HCT116 (cell line): ENCODE data around the gene CHD2. TPM values are rescaled to one million over a fixed set of nuclear protein-coding genes. Genes with fewer than 3 reads are reported as not detected.

ENCODE experiments used
- ATAC-seq: fragments of 200-7000 bp; cut with Tn5 transposase; 2 replicates; pipeline ENCODE4 v1.9.1; 2020; ENCODE audit warnings: mild to moderate bottlenecking, moderate library complexity
- BruUV-seq: library from RNA; stranded (reverse); fragments of 400-500 nt; replicated peaks from 2 replicates; lab custom pipeline; 2021; lab: Mats Ljungman, UMichigan
- CTCF ChIA-PET: fragments of 300-600 bp; sonication (Branson Sonifier 250); formaldehyde crosslinking; loops from one replicate; lab custom pipeline; 2021; ENCODE audit warnings: antibody characterized with exemption; lab: Charles Lee
- POLR2A ChIA-PET: fragments of 300-600, 350-600 bp; sonication (Branson Sonifier 250); formaldehyde crosslinking; loops from one replicate; lab custom pipeline; 2021; ENCODE audit warnings: antibody characterized with exemption; lab: Charles Lee
- RAD21 ChIA-PET, 2 experiments: fragments of 300-600 bp; sonication (Branson Sonifier 250); formaldehyde crosslinking; loops; one replicate each; lab custom pipeline; 2023; ENCODE audit warnings: low total read pairs in 2 of 2; ENCODE audit not compliant: uncharacterized antibody in 2 of 2, unreplicated experiment in 2 of 2, low non-redundant PET in 1 of 2; lab: Charles Lee
- DNase-seq: peaks from one replicate; pipeline ENCODE4 v3.0.0-alpha.2; 2010; ENCODE audit warnings: low read depth, low spot score
- H2AFZ ChIP-seq: fragments of 200-600 bp; shearing (Covaris generic), sonication (generic); 2 replicates; pipeline ENCODE4 v1.6.1; 2017; ENCODE audit warnings: low read depth, mixed run types, mixed read lengths, antibody characterized with exemption, low read length; ENCODE audit not compliant: poor library complexity, severe bottlenecking
- H3K27ac ChIP-seq: 2 replicates; pipeline ENCODE4 v1.5.1; 2012; ENCODE audit warnings: low read depth, low read length
- H3K27me3 ChIP-seq: fragments of 200-600 bp; sonication (generic); 2 replicates; pipeline ENCODE4 v1.6.1; 2016; ENCODE audit warnings: mixed run types, low read length, mixed read lengths; ENCODE audit not compliant: insufficient read depth
- H3K36me3 ChIP-seq, 2 experiments: fragments of 200-500 bp in 1 of 2; fragments of 200-600 bp in 1 of 2; sonication (Bioruptor generic) in 1 of 2; sonication (generic) in 1 of 2; 2 replicates each; pipeline versions ENCODE4 v1.5.1 to v1.6.1; 2014 to 2016; ENCODE audit warnings: low read length in 2 of 2, inconsistent platforms in 1 of 2, mixed read lengths in 1 of 2, mixed run types in 1 of 2; ENCODE audit not compliant: insufficient read depth in 2 of 2, control insufficient read depth in 1 of 2
- H3K4me1 ChIP-seq, 2 experiments: fragments of 200-600 bp in 1 of 2; sonication (generic) in 1 of 2; 2 replicates each; pipeline versions ENCODE4 v1.5.1 to v1.6.1; 2012 to 2017; ENCODE audit warnings: low read length in 2 of 2, inconsistent platforms in 1 of 2, mild to moderate bottlenecking in 1 of 2, mixed read lengths in 1 of 2, mixed run types in 1 of 2, moderate library complexity in 1 of 2; ENCODE audit not compliant: insufficient read depth in 2 of 2, control insufficient read depth in 1 of 2
- H3K4me2 ChIP-seq: fragments of 200-600 bp; sonication (generic); 2 replicates; pipeline ENCODE4 v1.6.1; 2017; ENCODE audit warnings: mixed run types, low read length, mixed read lengths
- H3K4me3 ChIP-seq, 2 experiments: fragments of 200-600 bp in 1 of 2; sonication (generic) in 1 of 2; replicated peaks in 1 of 2; 2 replicates each; pipeline ENCODE4 v1.5.1; 2011 to 2016; ENCODE audit warnings: low read length in 2 of 2, control low read depth in 1 of 2, low read depth in 1 of 2, mild to moderate bottlenecking in 1 of 2, mixed read lengths in 1 of 2, mixed run types in 1 of 2
- H3K79me2 ChIP-seq: fragments of 200-600 bp; sonication (generic); 2 replicates; pipeline ENCODE4 v1.6.1; 2017; ENCODE audit warnings: mild to moderate bottlenecking, mixed run types, low read length, moderate library complexity, mixed read lengths; ENCODE audit not compliant: insufficient read depth
- H3K9ac ChIP-seq: fragments of 200-600 bp; sonication (generic); 2 replicates; pipeline ENCODE4 v1.6.1; 2016; ENCODE audit warnings: low read length, mixed read lengths
- H3K9me2 ChIP-seq: fragments of 200-600 bp; sonication (generic), shearing (Covaris generic); 2 replicates; pipeline ENCODE4 v1.6.1; 2017; ENCODE audit warnings: mixed run types, mild to moderate bottlenecking, moderate library complexity; ENCODE audit not compliant: insufficient read depth
- H3K9me3 ChIP-seq, 2 experiments: fragments of 200-500 bp in 1 of 2; fragments of 200-600 bp in 1 of 2; sonication (Bioruptor generic) in 1 of 2; sonication (generic) in 1 of 2; 2 replicates each; pipeline ENCODE4 v1.6.1; 2014 to 2017; ENCODE audit warnings: low read length in 2 of 2, mixed read lengths in 2 of 2, inconsistent platforms in 1 of 2, low read depth in 1 of 2, mild to moderate bottlenecking in 1 of 2, mixed run types in 1 of 2, moderate library complexity in 1 of 2; ENCODE audit not compliant: control insufficient read depth in 1 of 2, insufficient read depth in 1 of 2
- H4K20me1 ChIP-seq: fragments of 200-600 bp; sonication (generic), shearing (Covaris generic); 2 replicates; pipeline ENCODE4 v1.6.1; 2017; ENCODE audit warnings: mixed run types, mild to moderate bottlenecking, moderate library complexity; ENCODE audit not compliant: insufficient read depth
- CBX3 ChIP-seq: IDR thresholded peaks from 2 replicates; pipeline ENCODE4 v1.6.1; 2012; ENCODE audit warnings: low read depth
- CTCF ChIP-seq, 3 experiments: fragments of 200-600 bp in 1 of 3; sonication (generic) in 1 of 3; IDR thresholded peaks in 2 of 3; conservative IDR thresholded peaks in 1 of 3; 2 replicates each; pipeline ENCODE4 v1.5.1; 2012 to 2017; ENCODE audit warnings: low read depth in 2 of 3, low read length in 2 of 3, antibody characterized with exemption in 1 of 3, borderline replicate concordance in 1 of 3, control low read depth in 1 of 3, mild to moderate bottlenecking in 1 of 3, mixed read lengths in 1 of 3, mixed run types in 1 of 3, moderate library complexity in 1 of 3; ENCODE audit not compliant: insufficient read depth in 1 of 3
- EGR1 ChIP-seq: IDR thresholded peaks from 2 replicates; pipeline ENCODE4 v1.6.1; 2012; ENCODE audit warnings: low read depth
- EZH2 ChIP-seq: fragments of 200-600 bp; sonication (generic); IDR thresholded peaks from 2 replicates; pipeline ENCODE4 v1.6.1; 2017; ENCODE audit warnings: antibody characterized with exemption, mixed run types
- EZH2phosphoT487 ChIP-seq: fragments of 200-600 bp; IDR thresholded peaks from 2 replicates; pipeline ENCODE4 v1.6.1; 2018; ENCODE audit warnings: antibody characterized with exemption, borderline replicate concordance
- FOSL1 ChIP-seq: IDR thresholded peaks from 2 replicates; pipeline ENCODE4 v1.6.1; 2012; ENCODE audit warnings: low read depth
- JUND ChIP-seq: IDR thresholded peaks from 2 replicates; pipeline ENCODE4 v1.6.1; 2012
- POLR2A ChIP-seq: IDR thresholded peaks from 2 replicates; pipeline ENCODE4 v1.7.0; 2011; ENCODE audit warnings: borderline replicate concordance; ENCODE audit not compliant: insufficient read depth, insufficient read length; ENCODE audit errors: extremely low read depth
- POLR2AphosphoS5 ChIP-seq: IDR thresholded peaks from 2 replicates; pipeline ENCODE4 v1.6.1; 2011; ENCODE audit warnings: mild to moderate bottlenecking, low read depth, low read length, moderate library complexity
- RAD21 ChIP-seq: IDR thresholded peaks from 2 replicates; pipeline ENCODE4 v1.6.1; 2012; ENCODE audit warnings: low read depth, mild to moderate bottlenecking
- REST ChIP-seq: IDR thresholded peaks from 2 replicates; pipeline ENCODE4 v1.6.1; 2012; ENCODE audit warnings: low read depth
- SIN3A ChIP-seq: IDR thresholded peaks from 2 replicates; pipeline ENCODE4 v1.6.1; 2012; ENCODE audit warnings: low read depth
- SP1 ChIP-seq: IDR thresholded peaks from 2 replicates; pipeline ENCODE4 v1.6.1; 2012; ENCODE audit warnings: low read depth
- SRF ChIP-seq: IDR thresholded peaks from 2 replicates; pipeline ENCODE4 v1.6.1; 2012; ENCODE audit warnings: low read depth
- TCF7L2 ChIP-seq: IDR thresholded peaks from 2 replicates; pipeline ENCODE4 v1.7.0; 2011; ENCODE audit warnings: borderline replicate concordance, inconsistent platforms; ENCODE audit not compliant: insufficient read depth, insufficient read length; ENCODE audit errors: extremely low read depth
- YY1 ChIP-seq: IDR thresholded peaks from 2 replicates; pipeline ENCODE4 v1.6.1; 2011; ENCODE audit warnings: low read length, low read depth, moderate library complexity, mild to moderate bottlenecking; ENCODE audit not compliant: insufficient replicate concordance; ENCODE audit errors: extremely low read depth
- ZFX ChIP-seq: fragments of 450-650 bp; IDR thresholded peaks from 2 replicates; pipeline ENCODE4 v1.6.1; 2017
- ZNF274 ChIP-seq: fragments of 200-500 bp; sonication (Bioruptor generic); IDR thresholded peaks from 2 replicates; pipeline ENCODE4 v1.6.1; 2014; ENCODE audit warnings: mild to moderate bottlenecking, low read depth, low read length, inconsistent platforms
- intact Hi-C: fragments of 100-400 bp; cut with micrococcal nuclease; formaldehyde crosslinking; loops from 2 replicates; pipeline ENCODE4 v1.10.0; 2022
- total RNA-seq: library from RNA; stranded (reverse); gene quantifications from one replicate; pipeline ENCODE4 v1.2.1, GENCODE V29; 2021; ENCODE audit not compliant: unreplicated experiment
- TF ChIP-seq, protein P1 (sequence below): IDR thresholded peaks from 2 replicates; pipeline ENCODE4 v1.6.1; 2012
- TF ChIP-seq, protein P2 (sequence below): IDR thresholded peaks from 2 replicates; pipeline ENCODE4 v1.6.1; 2012

The CHD2 gene
- total RNA-seq, 1 experiment from 2014 or later = 116 TPM

- CTCF ChIA-PET = no interaction called here
- no TSS peak for BruUV-seq
Measured at GRCh38 chr15:93070132-93070531, 170.0 kb downstream of the CHD2 start.

More at GRCh38 chr15:93070132-93070531, 170.0 kb downstream of the CHD2 start:
- peaks cover 8 to 21% of the 10 kb centered on the region in 2 experiments for H3K4me1 ChIP-seq
- intact Hi-C loops = no loop called here
- no peaks in the 10 kb centered on the region for H3K9me3 ChIP-seq
- POLR2A ChIA-PET = no interaction called here
- RAD21 ChIA-PET = no interaction called here
- H3K4me3 ChIP-seq = no peak overlapping the region
- no peak overlapping the region for H3K4me2 ChIP-seq
- no peaks in the 10 kb centered on the region for H3K79me2 ChIP-seq
- H3K9ac ChIP-seq = no peak overlapping the region
- no peak overlapping the region for H3K27ac ChIP-seq
- H2AFZ ChIP-seq = no peak overlapping the region
- no peaks in the 10 kb centered on the region for H4K20me1 ChIP-seq
- no peaks in the 10 kb centered on the region for H3K36me3 ChIP-seq
- no peaks in the 10 kb centered on the region for H3K9me2 ChIP-seq
- TF ChIP-seq YY1 (no peak), TCF7L2 (no peak), CTCF (IDR thresholded peaks at IDR 0.05 in 2 of 3, conservative IDR thresholded peaks at IDR 0.05 in 1 of 3; ENCODE audit: borderline replicate concordance in 1 of 3, insufficient read depth in 1 of 3, low read depth in 2 of 3, low read length in 2 of 3) (no peak), EZH2phosphoT487 (no peak), POLR2A (no peak), JUND (no peak), EZH2 (no peak), ZFX (no peak), FOSL1 (no peak), SRF (no peak), ZNF274 (no peak), SP1 (no peak), REST (no peak), EGR1 (no peak), SIN3A (no peak), CBX3 (no peak), RAD21 (no peak), POLR2AphosphoS5 (no peak)
- TF ChIP-seq, protein P1, sequence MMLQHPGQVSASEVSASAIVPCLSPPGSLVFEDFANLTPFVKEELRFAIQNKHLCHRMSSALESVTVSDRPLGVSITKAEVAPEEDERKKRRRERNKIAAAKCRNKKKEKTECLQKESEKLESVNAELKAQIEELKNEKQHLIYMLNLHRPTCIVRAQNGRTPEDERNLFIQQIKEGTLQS = no peak
- TF ChIP-seq, protein P2, sequence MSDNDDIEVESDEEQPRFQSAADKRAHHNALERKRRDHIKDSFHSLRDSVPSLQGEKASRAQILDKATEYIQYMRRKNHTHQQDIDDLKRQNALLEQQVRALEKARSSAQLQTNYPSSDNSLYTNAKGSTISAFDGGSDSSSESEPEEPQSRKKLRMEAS = no peak
- TF ChIP-seq, all 23 proteins: peak for 0
- H3K27me3 ChIP-seq = no peaks in the 10 kb centered on the region
- DNase-seq = no peak
- ATAC-seq = no peak
